Measurements from ENCODE around the gene WDR27.

Gene WDR27

DNA sequence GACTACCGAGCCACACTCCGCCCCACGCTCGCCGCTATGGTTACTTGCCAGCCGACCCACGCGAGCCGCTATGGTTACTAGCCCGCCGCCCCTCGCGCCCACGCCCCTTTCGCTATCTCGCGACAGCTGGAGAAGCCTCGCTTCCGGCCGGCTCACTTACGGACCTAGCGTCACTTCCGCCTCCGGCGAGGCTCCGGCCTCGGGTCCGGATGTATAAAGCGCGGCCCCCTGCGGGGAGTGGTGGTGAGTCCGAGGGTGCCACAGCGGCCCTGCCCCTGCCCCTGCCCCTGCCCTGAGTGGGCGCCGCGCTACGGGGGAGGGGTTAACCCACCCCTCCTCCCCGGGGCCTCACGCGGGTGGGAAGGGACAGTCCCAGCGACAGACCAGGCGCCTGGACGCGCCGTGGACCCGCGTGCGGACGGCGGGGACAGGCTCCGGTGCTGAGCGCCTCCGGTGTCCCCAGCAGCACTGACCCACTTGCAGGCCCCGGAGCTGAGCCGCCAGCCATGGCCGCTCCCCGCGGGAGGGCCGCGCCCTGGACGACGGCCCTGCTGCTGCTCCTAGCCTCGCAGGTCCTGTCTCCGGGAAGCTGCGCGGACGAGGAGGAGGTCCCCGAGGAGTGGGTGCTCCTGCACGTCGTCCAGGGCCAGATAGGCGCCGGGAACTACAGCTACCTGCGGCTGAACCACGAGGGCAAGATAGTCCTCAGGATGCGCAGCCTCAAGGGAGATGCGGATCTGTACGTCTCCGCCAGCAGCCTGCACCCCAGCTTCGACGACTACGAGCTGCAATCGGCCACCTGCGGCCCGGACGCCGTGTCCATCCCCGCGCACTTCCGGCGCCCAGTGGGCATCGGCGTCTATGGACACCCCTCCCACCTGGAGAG is at the start of gene WDR27, which contains the start of gene C6orf120:
Gene WDR27 (minus strand): TSS at position 76 of the 886 bp plus-strand sequence. CDS start 13,024 bp downstream, outside the sequence.
Gene C6orf120 (plus strand): TSS at position 173 of the 886 bp plus-strand sequence. CDS start 334 bp downstream, at position 507.
- DNase-seq = peak; percentile 89

DNA sequence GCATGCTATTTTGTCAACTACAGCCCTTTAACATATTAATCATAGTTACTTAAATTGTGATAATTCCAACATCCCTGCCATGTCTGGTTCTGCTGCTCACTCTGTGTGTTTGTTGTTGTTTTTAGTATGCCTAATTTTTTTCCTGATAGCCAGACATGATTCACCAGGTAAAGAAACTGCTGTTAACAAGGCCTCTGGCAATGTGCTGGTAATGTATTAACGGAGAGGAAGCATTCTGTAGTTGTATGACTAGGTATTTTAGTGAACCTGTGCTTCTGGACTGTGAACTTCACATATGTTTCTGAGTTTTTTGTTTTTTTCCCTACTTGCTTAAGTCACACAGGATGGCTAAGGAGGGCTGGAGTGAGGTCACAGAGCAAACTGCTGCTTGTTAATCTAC is 44.7 kb upstream of the WDR27 start:
- no peak for DNase-seq

DNA sequence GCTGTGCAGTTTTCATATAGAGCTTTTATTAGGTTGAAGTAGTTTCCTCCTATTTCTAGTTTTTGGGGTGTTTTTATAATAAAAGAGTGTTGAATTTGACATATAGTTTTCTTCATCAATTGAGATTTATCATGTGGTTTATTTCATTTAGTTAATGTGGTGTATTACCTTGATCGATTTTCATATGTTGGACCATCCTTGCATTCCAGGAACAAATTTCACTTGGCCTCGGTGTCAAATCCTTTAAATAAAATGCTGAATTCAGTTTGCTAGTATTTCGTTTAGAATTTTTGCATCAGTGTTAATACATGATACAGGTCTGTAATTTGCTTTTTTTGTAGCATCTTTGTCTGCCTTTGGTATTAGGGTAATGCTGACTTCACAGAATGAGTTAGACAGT is 43.6 kb upstream of the WDR27 start:
- DNase-seq = no peak

DNA sequence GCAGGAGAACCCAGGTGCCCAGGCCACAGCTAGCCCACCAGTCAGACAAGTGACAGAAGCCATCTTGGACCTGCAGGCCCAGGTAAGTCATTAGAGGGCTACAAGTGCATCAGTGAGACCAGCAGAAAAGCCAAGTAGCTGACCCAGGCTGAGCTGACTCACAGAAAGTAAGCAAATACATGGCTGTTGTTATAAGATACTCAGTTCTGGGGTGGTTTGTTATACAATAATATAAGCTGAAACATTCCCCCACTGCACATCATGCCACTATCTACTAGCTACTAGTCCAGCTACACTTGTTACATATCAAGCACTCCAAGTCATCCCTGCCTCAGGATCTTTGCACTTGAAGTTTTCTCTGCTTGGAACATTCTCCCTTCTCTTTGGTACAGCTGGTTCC is 39.5 kb upstream of the WDR27 start:
- no peak for DNase-seq

DNA sequence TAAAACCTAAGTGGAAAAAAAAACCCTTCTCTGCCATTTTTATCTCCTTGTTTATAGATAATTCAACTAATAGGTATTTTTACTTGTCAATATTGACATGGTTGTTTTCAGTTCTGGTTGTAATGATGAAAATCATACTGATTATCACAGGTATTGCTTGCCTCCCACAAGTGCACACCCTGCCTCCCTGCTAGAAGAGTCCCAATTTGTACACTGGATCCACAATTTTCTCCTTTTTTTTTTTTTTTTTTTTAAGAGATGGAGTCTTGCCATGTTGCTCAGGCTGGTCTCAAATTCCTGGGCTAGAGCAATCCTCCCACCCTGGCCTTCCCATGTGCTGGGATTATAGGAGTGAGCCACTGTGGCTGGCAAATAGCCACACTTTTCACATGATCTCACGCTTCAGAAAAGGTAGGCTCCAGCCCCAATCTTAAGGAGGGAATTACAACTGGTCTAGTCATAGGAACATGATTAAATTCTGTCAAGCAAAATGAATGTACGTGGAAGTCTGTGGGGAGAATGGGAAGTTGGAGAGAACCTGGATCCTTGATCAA is 37.2 kb upstream of the WDR27 start:
- DNase-seq = no peak

DNA sequence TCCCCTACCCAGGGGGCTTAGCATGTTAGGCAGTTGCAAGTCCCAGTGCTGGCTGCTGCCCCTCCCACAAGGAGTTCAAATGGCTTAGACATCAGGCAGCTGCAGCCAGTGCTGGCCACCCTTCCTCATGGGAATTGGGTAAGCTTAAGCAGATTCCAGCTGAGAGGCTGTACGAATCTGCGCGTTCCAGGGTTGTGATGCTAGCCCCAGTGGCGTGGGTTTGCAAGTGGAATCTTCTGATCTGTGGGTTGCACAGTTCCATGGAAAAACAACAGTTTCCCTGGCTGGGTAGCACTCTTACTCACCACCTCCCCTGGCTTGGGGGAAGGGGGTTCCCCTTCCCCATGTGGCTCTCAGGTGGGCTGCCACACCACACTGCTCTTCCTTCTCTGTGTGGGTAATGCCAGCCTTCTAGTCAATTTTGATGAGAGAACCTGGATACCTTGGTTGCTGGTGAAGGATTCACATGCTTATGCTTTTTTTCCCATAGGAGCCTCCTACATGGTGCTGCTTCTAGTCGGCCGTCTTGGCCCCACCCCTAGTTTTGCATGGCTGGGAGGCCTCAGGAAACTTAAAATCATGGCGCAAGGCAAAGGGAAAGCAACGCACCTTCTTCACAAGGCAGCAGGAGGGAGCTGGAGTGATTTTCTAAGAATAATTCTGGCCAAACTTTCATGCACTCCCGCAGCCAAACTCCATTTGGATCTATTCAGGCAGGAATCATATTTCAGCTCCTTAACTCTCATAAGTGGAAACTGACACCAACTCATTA is 36.6 kb upstream of the WDR27 start:
- DNase-seq = no peak

DNA sequence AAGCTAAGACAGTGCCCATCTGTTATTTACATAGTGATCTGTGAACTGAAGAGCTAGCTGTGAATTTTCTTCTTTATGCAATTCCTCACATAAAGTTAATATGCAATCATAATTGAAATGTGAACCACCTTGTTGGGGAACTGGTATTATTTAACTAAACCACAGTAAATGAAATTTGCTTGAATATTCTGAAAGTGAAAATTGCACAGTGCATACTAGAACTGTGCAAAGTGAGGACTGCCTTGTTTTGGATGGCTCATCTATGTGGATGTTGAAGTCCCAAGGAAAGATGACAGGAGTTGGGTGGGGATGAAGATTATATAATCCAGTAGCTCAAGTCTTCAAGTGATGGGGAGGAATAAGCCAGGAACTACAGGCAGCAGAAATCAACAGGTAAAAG is 28.1 kb upstream of the WDR27 start:
- no peak for DNase-seq

DNA sequence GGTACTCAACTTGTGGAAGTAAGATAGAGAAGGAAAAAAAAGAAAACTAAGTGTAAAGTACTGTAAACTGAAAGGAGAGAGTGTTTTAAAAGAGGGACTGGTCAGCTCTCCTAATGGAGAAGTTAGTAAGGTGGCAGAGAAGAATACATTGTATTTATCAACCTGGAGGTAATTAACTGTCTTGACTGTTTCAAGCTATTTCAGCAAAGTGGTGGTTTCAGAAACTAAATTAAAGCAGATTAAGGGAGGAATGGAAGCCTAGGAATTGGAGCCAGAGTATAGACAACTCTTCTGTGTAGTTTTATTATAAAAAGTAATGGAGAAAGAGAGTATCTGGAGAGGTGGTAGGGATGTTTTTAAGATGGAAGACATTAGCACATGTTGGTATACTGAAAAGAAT is 25.1 kb upstream of the WDR27 start:
- no peak for DNase-seq

DNA sequence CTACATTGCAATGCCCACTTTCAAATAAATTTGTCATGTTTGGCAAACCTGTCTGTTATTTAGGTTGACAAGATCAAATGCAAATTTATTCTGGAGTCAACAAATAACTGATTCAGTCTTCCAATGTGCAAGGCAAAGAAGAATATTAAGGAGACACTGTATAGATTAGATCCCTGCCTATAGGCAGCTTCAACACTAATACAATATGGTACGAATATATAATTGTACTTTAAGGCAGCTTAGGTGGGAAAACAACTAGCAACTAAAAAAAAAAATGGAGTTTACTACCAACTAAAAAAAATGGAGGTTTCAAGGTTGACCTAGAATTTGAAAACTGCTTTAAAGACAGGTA is 24.2 kb upstream of the WDR27 start:
- no peak for DNase-seq

DNA sequence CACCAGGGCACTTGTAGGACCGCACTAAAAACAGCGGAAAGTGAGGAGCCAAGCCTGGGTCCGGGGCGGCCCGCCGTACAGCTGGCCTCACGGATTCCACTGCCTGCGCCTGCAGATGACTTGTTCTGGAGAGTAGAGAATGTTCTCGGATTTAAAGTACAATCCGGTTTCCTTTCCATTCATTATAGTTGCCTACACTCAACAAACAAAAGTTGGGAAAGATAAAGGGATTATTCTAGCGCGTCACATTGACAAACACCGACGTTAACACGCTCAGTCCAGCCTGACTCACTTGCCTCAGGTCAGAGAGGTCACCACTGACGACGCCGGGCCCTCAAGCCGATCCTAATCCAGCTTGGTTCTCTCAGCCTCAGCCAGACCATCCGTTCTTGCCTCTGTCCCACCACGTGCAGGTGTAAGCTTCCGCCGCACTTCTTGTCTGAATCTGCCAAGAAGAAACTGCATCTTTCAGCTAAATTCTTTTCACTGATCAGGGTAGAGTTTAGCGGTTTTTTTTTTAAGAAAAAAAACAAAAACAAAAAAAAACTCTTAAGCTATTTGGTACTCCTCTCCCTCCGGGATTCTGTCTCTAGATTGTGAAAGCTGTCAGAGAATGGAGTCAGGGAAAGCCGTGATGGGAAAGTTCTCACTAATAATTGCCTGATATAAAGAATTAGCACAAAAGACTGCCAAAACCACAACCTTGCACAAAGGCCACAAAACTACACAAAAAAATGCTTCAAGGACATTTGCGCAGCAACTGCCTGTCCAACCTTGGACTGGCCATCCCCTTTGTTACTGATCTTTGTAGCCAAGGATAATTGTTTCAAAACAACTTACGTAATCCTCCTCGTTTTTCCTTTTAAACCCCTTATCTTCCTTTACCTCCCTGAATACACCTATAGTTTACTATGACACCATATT is 23.6 kb upstream of the WDR27 start:
- DNase-seq = peak; percentile 42

DNA sequence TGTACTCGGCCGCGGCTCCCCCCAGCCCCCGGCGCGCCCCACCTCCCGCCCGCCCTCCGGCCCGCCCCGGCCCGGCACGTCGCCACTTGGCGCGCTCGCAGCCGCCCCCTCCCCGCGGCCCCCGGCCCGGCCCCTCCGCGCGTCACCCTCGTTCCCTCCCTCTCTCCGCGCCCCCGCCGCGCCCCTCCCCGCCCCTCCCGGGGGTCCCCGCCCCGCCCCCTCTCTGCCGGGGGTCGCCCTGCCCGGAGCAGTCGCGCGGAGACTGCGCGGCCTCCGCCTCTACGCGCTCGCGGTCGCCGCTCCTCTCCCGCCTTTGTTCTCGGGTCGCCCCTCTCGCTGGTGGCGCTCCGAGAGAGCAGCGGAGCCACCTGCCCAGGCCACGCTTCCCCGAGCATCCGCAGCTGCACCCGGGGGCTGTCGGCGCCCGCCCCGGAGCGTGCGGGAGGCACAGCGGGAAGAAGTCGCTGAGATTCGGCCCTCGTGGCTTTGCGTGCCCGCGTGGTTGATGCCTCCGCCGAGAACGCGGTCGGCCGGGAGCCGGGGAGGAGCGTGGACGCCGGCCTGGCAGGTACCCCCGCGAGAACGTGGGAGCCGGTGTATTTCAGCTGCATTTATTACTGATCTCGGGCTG is 22.8 kb upstream of the WDR27 start, which contains the start of gene PHF10:
Gene PHF10 (minus strand): TSS at position 7 of the 631 bp plus-strand sequence. CDS start 569 bp downstream, outside the sequence.
- DNase-seq = peak; percentile 47

DNA sequence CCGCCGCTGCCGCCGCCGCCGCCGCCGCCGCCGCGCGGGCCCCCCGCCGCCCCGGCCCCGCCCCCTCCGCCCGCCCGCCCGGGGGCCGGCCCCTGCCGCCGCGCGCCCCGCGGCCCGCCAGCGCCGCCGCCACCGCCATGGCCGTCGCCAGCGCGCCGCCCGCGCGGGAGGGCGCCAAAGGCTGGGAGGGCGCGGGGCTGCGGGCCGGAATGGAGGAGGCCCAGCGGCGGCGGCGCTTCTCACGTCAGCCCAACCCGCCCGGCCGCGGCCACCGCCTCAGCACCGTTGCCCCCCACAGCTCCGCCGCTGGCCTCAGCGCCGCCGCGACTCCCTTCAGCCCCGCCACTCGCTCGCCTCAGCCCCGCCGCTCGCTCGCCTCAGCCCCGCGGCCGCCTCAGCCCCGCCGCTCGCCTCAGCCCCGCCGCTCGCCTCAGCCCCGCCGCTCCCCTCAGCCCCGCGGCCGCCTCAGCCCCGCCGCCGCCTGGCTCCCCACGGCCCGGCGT is 22.2 kb upstream of the WDR27 start:
- peak; percentile 47 for DNase-seq

DNA sequence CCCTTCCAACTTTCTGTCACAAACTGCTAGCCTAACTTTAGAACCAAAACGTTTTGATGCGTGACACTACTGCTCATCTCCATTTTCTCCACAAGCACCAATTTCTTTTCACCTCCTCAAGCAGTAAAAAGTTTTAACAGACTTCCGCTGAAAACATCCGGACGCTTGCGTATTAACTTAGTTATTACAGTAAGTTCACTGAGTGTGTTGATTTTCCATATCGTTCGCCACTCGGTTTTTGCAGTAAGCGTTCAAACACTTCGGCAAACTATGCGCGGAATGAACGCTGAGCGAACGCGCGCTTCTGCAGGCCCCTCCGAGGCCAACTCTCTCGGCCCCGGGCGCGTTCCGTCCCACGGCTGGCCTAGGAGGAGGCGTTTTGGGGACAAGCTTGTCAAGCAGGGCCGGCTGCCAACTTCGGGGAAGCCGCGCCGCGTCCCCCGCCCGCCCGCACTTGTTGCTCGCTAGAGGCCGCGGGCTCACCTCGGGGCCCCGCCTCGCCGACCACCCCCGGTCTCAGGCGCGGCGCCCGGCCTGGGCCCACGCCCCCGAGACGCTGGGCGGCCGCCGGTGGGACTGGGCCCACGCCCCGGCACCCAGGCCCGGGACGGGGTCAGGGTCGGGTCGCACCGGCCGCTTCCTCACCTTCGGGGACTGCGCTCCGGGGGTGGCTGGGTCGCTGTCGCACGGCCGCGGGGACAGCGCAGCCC is 21.5 kb upstream of the WDR27 start:
- DNase-seq = peak; percentile 40

DNA sequence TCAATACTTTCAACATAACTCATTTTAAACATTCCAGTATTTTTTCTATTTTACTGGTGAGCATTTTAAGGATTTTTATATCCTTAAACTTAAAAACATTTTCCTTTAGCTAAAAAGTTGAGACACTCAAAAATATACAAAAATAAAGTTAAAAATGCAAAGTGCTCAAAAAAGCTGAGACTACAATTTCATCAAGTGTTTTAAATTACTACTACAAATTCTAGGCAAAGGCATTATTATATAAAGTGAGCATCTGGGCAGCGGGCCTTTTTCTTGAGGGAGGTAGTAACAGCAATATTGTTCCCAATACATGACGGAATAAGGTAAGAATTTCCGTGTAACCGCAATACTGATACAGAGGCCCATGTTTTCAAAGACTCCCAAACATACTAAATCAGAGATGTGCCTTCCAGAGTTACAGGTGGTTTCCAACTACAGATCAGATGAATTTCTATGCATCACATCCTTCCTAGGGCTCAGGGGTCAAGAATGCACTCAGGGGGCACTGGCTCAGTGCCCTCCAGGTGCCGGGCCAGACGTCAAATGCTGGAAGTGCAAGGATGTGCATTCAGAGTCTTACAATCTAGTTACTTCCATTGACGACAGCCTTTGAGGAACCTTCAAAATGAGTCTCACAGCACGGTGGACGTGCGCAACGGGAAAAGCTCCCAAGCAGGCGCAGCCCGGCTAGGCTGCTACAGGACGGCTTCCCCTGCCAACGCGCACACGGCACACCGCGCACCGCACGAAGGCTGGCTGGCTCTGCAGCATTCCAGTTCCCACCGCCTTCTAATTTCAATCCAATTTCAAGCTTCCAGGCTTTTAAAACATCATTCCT is 20.8 kb upstream of the WDR27 start:
- DNase-seq = peak; percentile 40

DNA sequence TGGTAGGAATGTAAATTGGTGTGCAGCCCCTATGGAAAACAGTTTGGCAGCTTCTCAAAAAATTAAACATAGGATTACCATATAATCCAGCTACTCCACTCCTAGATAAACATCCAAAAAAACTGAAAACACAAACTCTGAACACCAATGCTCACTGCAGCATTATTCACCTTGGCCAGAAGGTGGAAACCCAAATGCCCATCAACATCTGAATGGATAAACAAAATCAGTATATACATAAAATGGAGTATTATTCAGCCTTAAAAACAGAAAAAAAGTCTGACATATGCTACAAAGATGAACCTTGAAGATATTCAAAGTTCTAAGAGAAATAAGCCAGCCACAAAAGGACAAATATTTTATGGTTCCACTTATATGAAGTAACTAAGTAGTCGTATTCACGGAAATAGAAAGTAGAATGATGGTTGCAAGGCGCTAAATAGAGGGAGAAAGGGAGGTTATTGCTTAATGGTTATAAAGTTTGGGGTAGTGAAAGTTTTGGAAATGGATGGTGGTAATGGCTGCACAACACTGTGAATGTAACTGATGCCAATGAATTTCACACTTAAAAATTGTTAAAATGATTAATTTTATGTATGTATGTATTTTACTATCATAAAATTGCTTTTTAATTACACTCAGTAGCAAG is 18.5 kb upstream of the WDR27 start:
- no peak for DNase-seq

DNA sequence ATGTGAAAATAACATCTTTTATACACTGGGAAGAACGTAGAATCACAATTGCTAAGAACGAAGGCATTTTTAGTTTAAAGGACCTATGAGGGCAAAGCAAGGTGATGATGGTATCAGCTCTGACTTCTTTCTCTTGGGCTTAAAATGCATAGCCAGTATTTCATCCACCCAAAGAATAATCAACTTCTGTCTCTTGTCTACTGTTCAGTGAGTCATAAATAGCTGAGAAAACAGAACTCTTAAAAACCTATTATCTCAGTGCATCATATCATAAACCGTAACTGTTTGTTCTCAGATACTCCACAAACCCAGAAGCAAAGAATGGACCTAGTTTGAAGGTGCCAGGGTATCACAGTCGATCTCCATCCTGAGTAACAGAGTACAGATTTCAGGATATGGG is 17.3 kb upstream of the WDR27 start:
- no peak for DNase-seq

DNA sequence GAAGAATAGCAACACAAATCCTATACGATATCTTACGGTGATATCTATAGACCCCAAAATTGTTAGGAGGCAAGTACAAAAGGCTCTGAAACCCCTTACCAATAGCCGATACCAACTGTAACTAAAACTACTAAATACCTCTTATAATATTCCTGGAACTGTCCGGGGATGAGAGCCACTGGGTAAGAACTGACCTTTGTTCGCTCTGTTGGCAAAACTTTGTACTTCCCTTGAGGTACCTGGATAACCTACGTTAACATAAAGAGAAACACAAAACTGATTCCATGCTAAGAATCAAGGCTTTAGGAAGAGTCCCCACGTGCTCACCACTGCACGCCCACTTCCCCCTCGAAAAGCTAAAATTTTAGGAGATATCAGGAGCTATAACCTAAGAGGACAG is 12.8 kb upstream of the WDR27 start:
- no peak for DNase-seq

DNA sequence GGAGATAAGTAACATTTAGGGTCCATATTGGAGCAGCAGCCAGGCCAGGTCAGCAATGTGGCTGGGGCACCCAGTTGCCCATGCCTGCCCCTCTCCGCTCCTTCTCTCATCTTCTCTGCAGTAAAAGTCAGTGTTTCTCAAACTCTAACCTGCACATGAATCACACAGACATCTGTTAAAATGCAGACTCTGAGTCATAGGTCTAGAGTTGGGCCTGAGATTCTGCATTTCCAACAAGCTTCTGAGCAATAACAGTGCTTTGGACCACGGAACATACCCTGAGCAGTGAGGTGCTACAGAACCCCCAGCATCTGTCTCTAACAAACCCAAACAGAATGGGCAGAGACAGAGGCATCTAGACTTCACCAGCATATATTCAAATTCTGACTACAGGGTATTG is 12.3 kb upstream of the WDR27 start:
- DNase-seq = no peak

DNA sequence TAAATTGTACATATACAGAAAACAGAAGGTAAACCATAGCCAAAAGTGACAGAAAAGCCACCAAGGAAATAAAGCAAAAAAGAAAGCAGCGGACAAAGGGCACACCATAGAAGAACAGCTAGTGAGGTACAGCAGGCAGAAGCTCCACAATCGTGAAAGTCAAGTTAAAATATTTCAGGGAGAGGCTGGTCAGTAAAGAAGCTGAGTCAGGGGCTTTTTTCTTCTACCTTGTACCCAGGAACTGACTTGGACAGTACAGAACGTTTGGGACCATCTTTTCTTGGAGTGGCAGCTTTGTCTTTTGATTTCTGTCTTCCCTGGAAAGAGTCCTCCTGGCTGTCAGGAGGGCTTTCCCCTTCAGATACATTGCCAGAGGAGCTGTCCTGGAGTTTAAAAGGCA is 8.2 kb upstream of the WDR27 start:
- DNase-seq = no peak

DNA sequence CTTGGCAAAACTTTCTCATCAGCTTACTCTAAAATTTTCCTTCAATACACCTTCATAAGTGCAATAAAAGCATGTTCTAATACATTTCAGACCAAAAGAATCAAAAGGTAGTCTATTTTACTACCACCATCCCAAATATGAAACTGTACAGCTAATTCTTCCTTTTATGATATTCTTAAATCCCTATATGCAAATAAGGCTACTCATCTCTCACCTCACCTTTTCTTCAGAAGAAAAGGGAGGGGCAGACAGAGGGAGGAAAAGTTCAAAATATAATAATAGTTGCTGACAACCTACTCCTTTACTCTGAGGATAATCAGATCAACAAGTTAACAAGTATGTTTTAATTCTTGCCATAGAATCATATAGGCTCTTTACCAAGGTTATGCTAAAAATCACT is 7.5 kb upstream of the WDR27 start:
- no peak for DNase-seq

All from NCI-H526 treated with DMSO at 0.1 percent for 48 hours (cell line).